ENCODE measurements around the gene TMEM8B.
"Not testable (repeated sequence)": the region's sequence is repeated elsewhere in the genome, so short reads cannot be mapped to it uniquely, and the experiment has no call there.

TMEM8B gene

GRCh38 chr9:35909274-35909673, 80.2 kb downstream of the TMEM8B start, which contains the start of gene SPAAR:
Gene SPAAR (plus strand): TSS chr9:35909490. CDS start chr9:35910464, 974 bp downstream.
- no peak for DNase-seq

GRCh38 chr9:35909687-35910612, 80.9 kb downstream of the TMEM8B start:
- DNase-seq, result no peak

- DNase-seq, result peak; percentile 65
Measured at GRCh38 chr9:35910613-35911359, 81.8 kb downstream of the TMEM8B start.

GRCh38 chr9:35911690-35912089, 82.7 kb downstream of the TMEM8B start:
- DNase-seq, result no peak

- DNase-seq, result no peak
Measured at GRCh38 chr9:35912791-35913400, 83.9 kb downstream of the TMEM8B start.

GRCh38 chr9:35913429-35913828, 84.4 kb downstream of the TMEM8B start:
- not testable (repeated sequence) for DNase-seq

GRCh38 chr9:35914301-35914807, 85.3 kb downstream of the TMEM8B start:
- no peak for DNase-seq
